K562 (cell line): ENCODE results near the gene UBE2E1.

Experiments used
- FOSL1 ChIP-seq: fragments of 200-800 bp; sonication (Bioruptor generic); conservative IDR thresholded peaks from 2 replicates; pipeline ENCODE4 v1.6.1; 2016; ENCODE audit warnings: missing genetic modification characterization, missing compliant biosample characterization
- POLR2A ChIP-seq: fragments of 450-650 bp; conservative IDR thresholded peaks from 2 replicates; pipeline ENCODE4 v1.6.1; 2016
- RB1 ChIP-seq: fragments of 450-650 bp; IDR thresholded peaks from 2 replicates; pipeline ENCODE4 v1.6.1; 2017; ENCODE audit warnings: low read depth, mild to moderate bottlenecking
- SREBF2 ChIP-seq: sonication (generic); formaldehyde crosslinking; IDR thresholded peaks from 2 replicates; pipeline ENCODE4 v1.4.0; 2020; ENCODE audit warnings: mild to moderate bottlenecking, missing genetic modification reagents
- TCF7 ChIP-seq: sonication (generic); IDR thresholded peaks from 2 replicates; pipeline ENCODE4 v1.6.1; 2016; ENCODE audit warnings: antibody characterized with exemption, borderline replicate concordance
- ZKSCAN8 ChIP-seq: fragments of 200-800 bp; sonication (Bioruptor generic); IDR thresholded peaks from 2 replicates; pipeline ENCODE4 v1.6.1; 2016; ENCODE audit warnings: missing genetic modification characterization, missing compliant biosample characterization
- ZNF586 ChIP-seq: fragments of 450-650 bp; formaldehyde crosslinking; conservative IDR thresholded peaks from 2 replicates; pipeline ENCODE4 v1.4.0; 2020; ENCODE audit warnings: mild to moderate bottlenecking, moderate library complexity
- TF ChIP-seq, protein P1 (sequence below), 3 experiments: IDR thresholded peaks in 2 of 3; conservative IDR thresholded peaks in 1 of 3; 2 replicates each; pipeline ENCODE4 v1.5.1; 2011 to 2012; ENCODE audit warnings: low read length in 3 of 3, mild to moderate bottlenecking in 3 of 3, control low read depth in 2 of 3, improper control_type of control experiment in 1 of 3, inconsistent platforms in 1 of 3, low read depth in 1 of 3, mixed read lengths in 1 of 3, moderate library complexity in 1 of 3; ENCODE audit not compliant: insufficient read depth in 2 of 3
- TF ChIP-seq, protein P2 (sequence below): fragments of 250-450 bp; sonication (Bioruptor Pico); IDR thresholded peaks from 2 replicates; pipeline ENCODE4 v1.4.0; 2020; ENCODE audit warnings: mild to moderate bottlenecking, moderate library complexity
- TF ChIP-seq, protein P3 (sequence below): fragments of 150-350 bp; conservative IDR thresholded peaks from 2 replicates; pipeline ENCODE4 v1.6.1; 2014; ENCODE audit warnings: low read length

DNA sequence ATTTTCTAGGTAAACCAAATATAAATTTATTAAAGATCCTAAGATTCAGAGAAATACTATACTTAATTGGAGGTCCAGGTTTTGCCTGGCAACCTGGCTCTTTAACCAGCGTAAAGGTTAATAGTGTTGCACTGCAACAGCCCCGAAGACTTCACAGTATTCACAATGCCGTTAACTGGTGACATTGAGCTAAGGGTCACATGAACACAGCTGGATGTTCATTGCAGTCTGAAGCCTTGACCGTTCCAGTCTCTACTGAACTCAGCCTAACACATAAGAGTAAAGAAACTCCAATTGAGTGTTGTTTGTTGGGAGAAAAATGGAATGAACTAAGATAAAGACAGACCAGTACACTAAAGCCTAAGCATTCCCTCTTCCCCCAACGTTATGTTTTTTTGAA lies 84.2 kb downstream of the UBE2E1 start:
- TF ChIP-seq POLR2A (no peak), ZKSCAN8 (CRISPR knock-in tag) (no peak), RB1 (no peak), ZNF586 (CRISPR knock-in tag) (no peak), FOSL1 (tag) (no peak), SREBF2 (no peak), TCF7 (no peak)
- TF ChIP-seq, protein P1, sequence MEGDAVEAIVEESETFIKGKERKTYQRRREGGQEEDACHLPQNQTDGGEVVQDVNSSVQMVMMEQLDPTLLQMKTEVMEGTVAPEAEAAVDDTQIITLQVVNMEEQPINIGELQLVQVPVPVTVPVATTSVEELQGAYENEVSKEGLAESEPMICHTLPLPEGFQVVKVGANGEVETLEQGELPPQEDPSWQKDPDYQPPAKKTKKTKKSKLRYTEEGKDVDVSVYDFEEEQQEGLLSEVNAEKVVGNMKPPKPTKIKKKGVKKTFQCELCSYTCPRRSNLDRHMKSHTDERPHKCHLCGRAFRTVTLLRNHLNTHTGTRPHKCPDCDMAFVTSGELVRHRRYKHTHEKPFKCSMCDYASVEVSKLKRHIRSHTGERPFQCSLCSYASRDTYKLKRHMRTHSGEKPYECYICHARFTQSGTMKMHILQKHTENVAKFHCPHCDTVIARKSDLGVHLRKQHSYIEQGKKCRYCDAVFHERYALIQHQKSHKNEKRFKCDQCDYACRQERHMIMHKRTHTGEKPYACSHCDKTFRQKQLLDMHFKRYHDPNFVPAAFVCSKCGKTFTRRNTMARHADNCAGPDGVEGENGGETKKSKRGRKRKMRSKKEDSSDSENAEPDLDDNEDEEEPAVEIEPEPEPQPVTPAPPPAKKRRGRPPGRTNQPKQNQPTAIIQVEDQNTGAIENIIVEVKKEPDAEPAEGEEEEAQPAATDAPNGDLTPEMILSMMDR (IDR thresholded peaks at IDR 0.05 in 2 of 3, conservative IDR thresholded peaks at IDR 0.05 in 1 of 3; ENCODE audit: insufficient read depth in 2 of 3, low read depth in 1 of 3, low read length in 3 of 3) = no peak
- TF ChIP-seq, protein P2, sequence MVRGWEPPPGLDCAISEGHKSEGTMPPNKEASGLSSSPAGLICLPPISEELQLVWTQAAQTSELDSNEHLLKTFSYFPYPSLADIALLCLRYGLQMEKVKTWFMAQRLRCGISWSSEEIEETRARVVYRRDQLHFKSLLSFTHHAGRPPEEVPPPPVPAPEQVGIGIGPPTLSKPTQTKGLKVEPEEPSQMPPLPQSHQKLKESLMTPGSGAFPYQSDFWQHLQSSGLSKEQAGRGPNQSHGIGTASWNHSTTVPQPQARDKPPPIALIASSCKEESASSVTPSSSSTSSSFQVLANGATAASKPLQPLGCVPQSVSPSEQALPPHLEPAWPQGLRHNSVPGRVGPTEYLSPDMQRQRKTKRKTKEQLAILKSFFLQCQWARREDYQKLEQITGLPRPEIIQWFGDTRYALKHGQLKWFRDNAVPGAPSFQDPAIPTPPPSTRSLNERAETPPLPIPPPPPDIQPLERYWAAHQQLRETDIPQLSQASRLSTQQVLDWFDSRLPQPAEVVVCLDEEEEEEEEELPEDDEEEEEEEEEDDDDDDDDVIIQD (CRISPR knock-in tag) = no peak
- TF ChIP-seq, protein P3, sequence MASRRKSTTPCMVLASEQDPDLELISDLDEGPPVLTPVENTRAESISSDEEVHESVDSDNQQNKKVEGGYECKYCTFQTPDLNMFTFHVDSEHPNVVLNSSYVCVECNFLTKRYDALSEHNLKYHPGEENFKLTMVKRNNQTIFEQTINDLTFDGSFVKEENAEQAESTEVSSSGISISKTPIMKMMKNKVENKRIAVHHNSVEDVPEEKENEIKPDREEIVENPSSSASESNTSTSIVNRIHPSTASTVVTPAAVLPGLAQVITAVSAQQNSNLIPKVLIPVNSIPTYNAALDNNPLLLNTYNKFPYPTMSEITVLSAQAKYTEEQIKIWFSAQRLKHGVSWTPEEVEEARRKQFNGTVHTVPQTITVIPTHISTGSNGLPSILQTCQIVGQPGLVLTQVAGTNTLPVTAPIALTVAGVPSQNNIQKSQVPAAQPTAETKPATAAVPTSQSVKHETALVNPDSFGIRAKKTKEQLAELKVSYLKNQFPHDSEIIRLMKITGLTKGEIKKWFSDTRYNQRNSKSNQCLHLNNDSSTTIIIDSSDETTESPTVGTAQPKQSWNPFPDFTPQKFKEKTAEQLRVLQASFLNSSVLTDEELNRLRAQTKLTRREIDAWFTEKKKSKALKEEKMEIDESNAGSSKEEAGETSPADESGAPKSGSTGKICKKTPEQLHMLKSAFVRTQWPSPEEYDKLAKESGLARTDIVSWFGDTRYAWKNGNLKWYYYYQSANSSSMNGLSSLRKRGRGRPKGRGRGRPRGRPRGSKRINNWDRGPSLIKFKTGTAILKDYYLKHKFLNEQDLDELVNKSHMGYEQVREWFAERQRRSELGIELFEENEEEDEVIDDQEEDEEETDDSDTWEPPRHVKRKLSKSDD = no peak
